Activated CD8-positive, alpha-beta T cell treated with anti-CD3 and anti-CD28 coated beads for 36 hours (primary cell): ENCODE results near the gene TGFB3. TPM values are rescaled to one million over a fixed set of nuclear protein-coding genes. Genes with fewer than 3 reads are reported as not detected.
"Not testable (repeated sequence)": the region's sequence is repeated elsewhere in the genome, so short reads cannot be mapped to it uniquely, and the experiment has no call there.

Source experiments
- ATAC-seq: fragments of 200-7000 bp; cut with Tn5 transposase; one replicate; pipeline ENCODE4 v1.10.0; 2021; ENCODE audit warnings: mild to moderate bottlenecking, moderate library complexity
- CTCF ChIA-PET: fragments of 350-600 bp; sonication (Branson Sonifier 250); formaldehyde crosslinking; loops from one replicate; lab custom pipeline; 2021; ENCODE audit warnings: antibody characterized with exemption; lab: Charles Lee
- POLR2A ChIA-PET: fragments of 350-600 bp; sonication (Branson Sonifier 250); formaldehyde crosslinking; loops from one replicate; lab custom pipeline; 2021; ENCODE audit warnings: antibody characterized with exemption; lab: Charles Lee
- DNase-seq: peaks from one replicate; pipeline ENCODE4 v3.0.0-alpha.2; 2020
- H3K27ac Mint-ChIP-seq: one replicate; pipeline ENCODE4 v1.8.0; 2021; ENCODE audit warnings: mild to moderate bottlenecking, mixed read lengths
- H3K27me3 Mint-ChIP-seq: one replicate; pipeline ENCODE4 v1.8.0; 2021; ENCODE audit warnings: mixed read lengths
- H3K36me3 Mint-ChIP-seq: one replicate; pipeline ENCODE4 v1.8.0; 2021; ENCODE audit warnings: low read depth, mixed read lengths
- H3K4me1 Mint-ChIP-seq: one replicate; pipeline ENCODE4 v1.8.0; 2021; ENCODE audit warnings: low read depth, mixed read lengths
- H3K4me3 Mint-ChIP-seq: one replicate; pipeline ENCODE4 v1.8.0; 2021; ENCODE audit warnings: mild to moderate bottlenecking, moderate library complexity, mixed read lengths
- H3K9me3 Mint-ChIP-seq: one replicate; pipeline ENCODE4 v1.8.0; 2021; ENCODE audit warnings: mixed read lengths
- CTCF ChIP-seq: fragments of 200-600 bp; IDR thresholded peaks from one replicate; pipeline ENCODE4 v1.8.0; 2022; ENCODE audit warnings: antibody characterized with exemption, mild to moderate bottlenecking
- intact Hi-C: fragments of 100-400 bp; cut with micrococcal nuclease; formaldehyde crosslinking; loops from one replicate; pipeline ENCODE4 v1.10.0; 2022
- total RNA-seq, 2 experiments: library from RNA; stranded (reverse); gene quantifications; one replicate each; pipeline ENCODE4 v1.2.3, GENCODE V29; 2021

The TGFB3 gene
- total RNA-seq, 2 experiments from 2014 or later: 3.4 to 4.2 TPM

GRCh38 chr14:75926431-75927115 lies 55.2 kb downstream of the TGFB3 start:
- Mint-ChIP-seq H3K36me3 (no peaks in the 10 kb centered on the region), H3K4me1 (no peaks in the 10 kb centered on the region), H3K27me3 (no peaks in the 10 kb centered on the region), H3K9me3 (no peaks in the 10 kb centered on the region), H3K27ac (no peak overlapping the region), H3K4me3 (no peak overlapping the region)
- intact Hi-C loops: no loop called here
- ChIA-PET CTCF (no interaction called here), POLR2A (no interaction called here)
- DNase-seq: no peak
- no peak for TF ChIP-seq CTCF
- ATAC-seq: no peak

- H3K4me1 Mint-ChIP-seq, H3K36me3 Mint-ChIP-seq, H3K27me3 Mint-ChIP-seq, ATAC-seq, intact Hi-C loops, H3K4me3 Mint-ChIP-seq, H3K9me3 Mint-ChIP-seq, H3K27ac Mint-ChIP-seq, DNase-seq, CTCF ChIA-PET, POLR2A ChIA-PET: not testable (repeated sequence)
These were observed 56.5 kb downstream of the TGFB3 start for GRCh38 chr14:75925141-75925840.

GRCh38 chr14:75920421-75920820 lies 61.4 kb downstream of the TGFB3 start:
- H3K9me3 Mint-ChIP-seq, CTCF ChIA-PET, H3K4me3 Mint-ChIP-seq, H3K27ac Mint-ChIP-seq, H3K4me1 Mint-ChIP-seq, ATAC-seq, DNase-seq, intact Hi-C loops, H3K27me3 Mint-ChIP-seq, H3K36me3 Mint-ChIP-seq, POLR2A ChIA-PET: not testable (repeated sequence)

GRCh38 chr14:75917946-75918335 lies 63.9 kb downstream of the TGFB3 start:
- CTCF ChIA-PET: interaction anchor here (3.9 kb wide), 1 partner anchor 12 kb away, joined by 31 read pairs; no protein-coding TSS in a partner anchor
- no peak for TF ChIP-seq CTCF
- POLR2A ChIA-PET: no interaction called here
- H3K4me3 Mint-ChIP-seq: no peak overlapping the region
- DNase-seq (no peak), ATAC-seq (no peak)
- H3K27me3 Mint-ChIP-seq: no peaks in the 10 kb centered on the region
- intact Hi-C loops: no loop called here
- peaks cover 6% of the 10 kb centered on the region for H3K36me3 Mint-ChIP-seq
- H3K9me3 Mint-ChIP-seq: peaks cover 2% of the 10 kb centered on the region
- H3K4me1 Mint-ChIP-seq: no peaks in the 10 kb centered on the region
- no peak overlapping the region for H3K27ac Mint-ChIP-seq

- H3K27me3 Mint-ChIP-seq: no peaks in the 10 kb centered on the region
- no peak overlapping the region for H3K27ac Mint-ChIP-seq
- ChIA-PET CTCF (interaction anchor here (3.9 kb wide), 1 partner anchor 11 kb away, joined by 31 read pairs; no protein-coding TSS in a partner anchor), POLR2A (interaction anchor here (0.6 kb wide), 1 partner anchor 61 kb away, joined by 3 read pairs; no protein-coding TSS in a partner anchor)
- H3K9me3 Mint-ChIP-seq: peaks cover 2% of the 10 kb centered on the region
- H3K36me3 Mint-ChIP-seq: peaks cover 6% of the 10 kb centered on the region
- H3K4me1 Mint-ChIP-seq: no peaks in the 10 kb centered on the region
- intact Hi-C loops: no loop called here
- DNase-seq: no peak
- no peak for ATAC-seq
- no peak for TF ChIP-seq CTCF
- no peak overlapping the region for H3K4me3 Mint-ChIP-seq
These were observed 64.4 kb downstream of the TGFB3 start for GRCh38 chr14:75917322-75917945.
